ENCODE results near the gene FGF19. TPM values are rescaled to one million over a fixed set of nuclear protein-coding genes. Genes with fewer than 3 reads are reported as not detected.

Gene FGF19
- polyA plus RNA-seq, 2 donors, result not detected

DNA sequence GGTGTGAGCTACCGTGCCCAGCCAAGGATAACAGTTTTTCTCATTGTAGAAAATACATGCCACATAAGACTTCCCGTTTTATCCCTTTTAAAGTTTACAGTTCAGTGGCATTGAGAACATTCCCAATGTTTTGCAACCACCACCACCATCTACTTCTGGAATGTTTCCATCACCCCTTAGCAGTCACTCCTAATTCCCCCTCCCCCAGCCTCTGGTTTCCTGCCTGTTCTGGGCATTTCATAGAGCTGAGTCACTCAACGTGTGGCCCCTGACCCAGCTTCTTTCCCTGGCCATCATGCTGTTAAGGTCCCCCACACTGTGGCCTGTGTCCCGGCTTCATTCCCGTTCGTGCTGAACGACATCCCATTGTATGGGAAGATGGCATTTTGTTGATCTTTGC is 40.6 kb upstream of the FGF19 start:
- H3K4me1 ChIP-seq (ENCODE audit: control insufficient read depth in 2 of 2, insufficient read depth in 2 of 2, low read length in 1 of 2), result no peaks in the 10 kb centered on the region
- H3K36me3 ChIP-seq (ENCODE audit: control insufficient read depth in 2 of 2, insufficient read depth in 2 of 2, low read length in 1 of 2), result no peaks in the 10 kb centered on the region
- H3K4me3 ChIP-seq (ENCODE audit: low read depth in 1 of 2, low read length in 2 of 2), result no peak overlapping the region
- peaks cover 0 to 5% of the 10 kb centered on the region in 2 donors for H3K27me3 ChIP-seq (ENCODE audit: control insufficient read depth in 1 of 2, insufficient read depth in 2 of 2, low read length in 2 of 2)
- H3K9me3 ChIP-seq (ENCODE audit: control insufficient read depth in 2 of 2, insufficient read depth in 1 of 2, low read depth in 1 of 2, low read length in 1 of 2), result no peaks in the 10 kb centered on the region
- 52 to 58% methylated on average over 7 of the region's 7 CpGs for WGBS, 2 donors
- no peak overlapping the region for H3K27ac ChIP-seq (ENCODE audit: low read depth in 2 of 2, low read length in 1 of 2)

DNA sequence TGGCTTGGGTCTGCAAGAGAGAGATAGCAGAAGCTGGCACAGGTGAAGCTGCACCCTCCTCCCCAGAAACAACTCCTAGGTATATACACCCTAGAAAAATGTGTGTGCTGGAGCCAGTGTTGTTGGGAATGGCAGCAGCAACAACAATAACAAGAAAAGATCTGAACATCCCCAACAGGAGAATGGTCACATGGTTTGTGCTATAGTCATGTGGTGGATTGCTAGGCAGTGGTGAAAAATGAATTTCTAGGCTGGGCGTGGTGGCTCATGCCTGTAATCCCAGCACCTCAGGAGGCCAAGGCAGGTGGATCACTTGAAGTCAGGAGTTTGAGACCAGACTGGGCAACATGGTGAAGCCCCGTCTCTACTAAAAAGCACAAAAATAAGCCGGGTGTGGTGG is 31.0 kb upstream of the FGF19 start:
- H3K9me3 ChIP-seq (ENCODE audit: control insufficient read depth in 2 of 2, insufficient read depth in 1 of 2, low read depth in 1 of 2, low read length in 1 of 2), result peaks cover 5 to 19% of the 10 kb centered on the region in 2 donors
- H3K27me3 ChIP-seq (ENCODE audit: control insufficient read depth in 1 of 2, insufficient read depth in 2 of 2, low read length in 2 of 2), result peaks cover 0 to 5% of the 10 kb centered on the region in 2 donors
- H3K4me3 ChIP-seq (ENCODE audit: low read depth in 1 of 2, low read length in 2 of 2), result no peak overlapping the region
- H3K4me1 ChIP-seq (ENCODE audit: control insufficient read depth in 2 of 2, insufficient read depth in 2 of 2, low read length in 1 of 2), result no peaks in the 10 kb centered on the region
- H3K27ac ChIP-seq (ENCODE audit: low read depth in 2 of 2, low read length in 1 of 2), result no peak overlapping the region
- no peaks in the 10 kb centered on the region for H3K36me3 ChIP-seq (ENCODE audit: control insufficient read depth in 2 of 2, insufficient read depth in 2 of 2, low read length in 1 of 2)
- 91 to 95% methylated on average over 3 of the region's 3 CpGs for WGBS, 2 donors

DNA sequence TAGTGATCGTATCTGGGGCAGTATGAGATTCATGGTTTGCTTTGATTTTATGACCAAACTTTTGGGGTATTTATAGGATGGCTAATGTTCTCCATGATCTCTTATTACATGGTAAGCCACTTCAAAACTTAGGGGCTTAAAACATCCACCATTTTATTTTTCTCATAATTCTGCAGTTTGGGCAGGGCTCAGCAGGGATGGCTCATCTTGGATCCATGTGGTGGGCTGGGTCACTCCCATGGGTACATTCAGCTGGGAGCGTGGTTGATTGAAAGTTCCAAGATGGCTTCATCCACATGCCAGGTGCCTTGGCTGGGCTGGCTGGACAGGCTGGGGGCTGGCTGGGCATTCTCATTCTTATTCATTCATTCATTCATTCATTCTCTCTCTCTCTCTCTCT is 30.5 kb upstream of the FGF19 start:
- WGBS, 2 donors, result 85 to 94% methylated on average over 2 of the region's 2 CpGs
- Histone ChIP-seq H3K4me3 (ENCODE audit: low read depth in 1 of 2, low read length in 2 of 2) (no peak overlapping the region), H3K9me3 (ENCODE audit: control insufficient read depth in 2 of 2, insufficient read depth in 1 of 2, low read depth in 1 of 2, low read length in 1 of 2) (peaks cover 5 to 19% of the 10 kb centered on the region in 2 donors), H3K27ac (ENCODE audit: low read depth in 2 of 2, low read length in 1 of 2) (no peak overlapping the region), H3K36me3 (ENCODE audit: control insufficient read depth in 2 of 2, insufficient read depth in 2 of 2, low read length in 1 of 2) (no peaks in the 10 kb centered on the region), H3K27me3 (ENCODE audit: control insufficient read depth in 1 of 2, insufficient read depth in 2 of 2, low read length in 2 of 2) (peaks cover 0 to 5% of the 10 kb centered on the region in 2 donors), H3K4me1 (ENCODE audit: control insufficient read depth in 2 of 2, insufficient read depth in 2 of 2, low read length in 1 of 2) (no peaks in the 10 kb centered on the region)

DNA sequence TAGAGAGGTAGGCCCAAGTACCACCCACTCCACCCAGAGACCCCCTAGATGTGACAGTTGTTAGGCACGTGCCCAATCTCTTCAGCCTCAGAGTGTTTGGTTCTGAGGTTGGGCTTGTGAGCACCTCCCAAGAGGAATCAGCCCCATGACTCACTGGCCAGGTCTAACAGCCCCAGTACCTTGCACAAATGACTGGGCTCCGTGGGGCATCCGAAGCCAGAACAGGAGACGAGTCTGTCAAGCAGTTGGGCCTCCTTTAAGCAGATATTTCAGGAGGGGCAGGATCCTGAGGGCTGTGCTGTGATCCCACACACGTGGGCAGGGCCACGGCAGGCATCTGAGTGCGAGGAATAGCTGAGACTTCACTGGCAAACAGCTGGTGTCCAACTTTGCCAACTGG is 29.1 kb upstream of the FGF19 start:
- peaks cover 3 to 7% of the 10 kb centered on the region in 2 donors for H3K9me3 ChIP-seq (ENCODE audit: control insufficient read depth in 2 of 2, insufficient read depth in 1 of 2, low read depth in 1 of 2, low read length in 1 of 2)
- H3K4me1 ChIP-seq (ENCODE audit: control insufficient read depth in 2 of 2, insufficient read depth in 2 of 2, low read length in 1 of 2), result no peaks in the 10 kb centered on the region
- no peak overlapping the region for H3K4me3 ChIP-seq (ENCODE audit: low read depth in 1 of 2, low read length in 2 of 2)
- H3K27ac ChIP-seq (ENCODE audit: low read depth in 2 of 2, low read length in 1 of 2), result no peak overlapping the region
- H3K27me3 ChIP-seq (ENCODE audit: control insufficient read depth in 1 of 2, insufficient read depth in 2 of 2, low read length in 2 of 2), result peaks cover 0 to 3% of the 10 kb centered on the region in 2 donors
- WGBS, 2 donors, result 70 to 74% methylated on average over 7 of the region's 7 CpGs
- no peaks in the 10 kb centered on the region for H3K36me3 ChIP-seq (ENCODE audit: control insufficient read depth in 2 of 2, insufficient read depth in 2 of 2, low read length in 1 of 2)

DNA sequence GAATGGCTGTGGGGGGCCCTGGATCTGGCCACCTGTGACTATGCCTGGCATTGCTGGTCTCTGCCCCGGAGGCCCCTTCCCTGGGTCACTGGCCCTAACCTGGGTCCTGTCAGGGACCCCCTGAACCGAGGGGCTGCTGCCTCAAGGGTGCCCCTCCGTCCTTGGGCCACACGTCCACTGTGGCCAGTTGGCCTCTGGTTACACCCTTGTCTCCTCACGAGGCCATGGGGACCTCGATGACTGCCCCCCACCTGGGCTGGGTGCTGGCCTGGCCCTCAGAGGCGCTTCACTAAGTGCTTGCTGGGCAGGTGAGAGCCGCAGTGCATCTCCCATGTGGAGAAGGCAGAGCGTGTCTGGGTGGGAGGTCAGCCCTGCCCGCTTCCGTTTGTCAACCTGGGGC is 27.3 kb upstream of the FGF19 start:
- Histone ChIP-seq H3K27me3 (ENCODE audit: control insufficient read depth in 1 of 2, insufficient read depth in 2 of 2, low read length in 2 of 2) (peaks cover 0 to 3% of the 10 kb centered on the region in 2 donors), H3K9me3 (ENCODE audit: control insufficient read depth in 2 of 2, insufficient read depth in 1 of 2, low read depth in 1 of 2, low read length in 1 of 2) (peaks cover 3 to 7% of the 10 kb centered on the region in 2 donors), H3K4me3 (ENCODE audit: low read depth in 1 of 2, low read length in 2 of 2) (no peak overlapping the region), H3K27ac (ENCODE audit: low read depth in 2 of 2, low read length in 1 of 2) (no peak overlapping the region), H3K36me3 (ENCODE audit: control insufficient read depth in 2 of 2, insufficient read depth in 2 of 2, low read length in 1 of 2) (no peaks in the 10 kb centered on the region), H3K4me1 (ENCODE audit: control insufficient read depth in 2 of 2, insufficient read depth in 2 of 2, low read length in 1 of 2) (no peaks in the 10 kb centered on the region)
- 81 to 83% methylated on average over 11 of the region's 11 CpGs for whole genome bisulfite sequencing, 2 donors

DNA sequence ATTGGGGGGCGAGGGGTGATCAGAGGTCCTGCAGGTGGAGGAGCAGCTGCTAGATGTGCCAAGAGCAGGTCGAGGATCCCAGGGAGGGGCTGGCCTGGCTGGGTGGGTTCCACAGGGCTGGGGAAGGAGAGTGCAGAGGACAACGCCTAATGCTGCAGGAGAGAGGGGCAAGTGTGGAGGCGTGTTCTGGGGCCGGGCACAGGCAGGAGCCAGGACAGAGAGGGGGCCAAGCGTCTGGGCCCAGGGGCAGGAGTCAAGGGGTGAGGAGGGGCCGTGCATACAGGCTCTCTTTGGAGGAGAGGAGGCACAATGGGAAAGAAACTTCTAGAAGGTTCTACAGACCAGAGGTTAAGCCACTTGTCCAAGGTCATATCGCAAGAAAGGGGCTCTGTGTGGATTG is 26.7 kb upstream of the FGF19 start:
- Histone ChIP-seq H3K27ac (ENCODE audit: low read depth in 2 of 2, low read length in 1 of 2) (no peak overlapping the region), H3K36me3 (ENCODE audit: control insufficient read depth in 2 of 2, insufficient read depth in 2 of 2, low read length in 1 of 2) (no peaks in the 10 kb centered on the region), H3K27me3 (ENCODE audit: control insufficient read depth in 1 of 2, insufficient read depth in 2 of 2, low read length in 2 of 2) (peaks cover 0 to 3% of the 10 kb centered on the region in 2 donors), H3K4me1 (ENCODE audit: control insufficient read depth in 2 of 2, insufficient read depth in 2 of 2, low read length in 1 of 2) (no peaks in the 10 kb centered on the region), H3K4me3 (ENCODE audit: low read depth in 1 of 2, low read length in 2 of 2) (no peak overlapping the region), H3K9me3 (ENCODE audit: control insufficient read depth in 2 of 2, insufficient read depth in 1 of 2, low read depth in 1 of 2, low read length in 1 of 2) (peaks cover 3 to 7% of the 10 kb centered on the region in 2 donors)
- WGBS, 2 donors, result 77 to 80% methylated on average over 8 of the region's 8 CpGs

DNA sequence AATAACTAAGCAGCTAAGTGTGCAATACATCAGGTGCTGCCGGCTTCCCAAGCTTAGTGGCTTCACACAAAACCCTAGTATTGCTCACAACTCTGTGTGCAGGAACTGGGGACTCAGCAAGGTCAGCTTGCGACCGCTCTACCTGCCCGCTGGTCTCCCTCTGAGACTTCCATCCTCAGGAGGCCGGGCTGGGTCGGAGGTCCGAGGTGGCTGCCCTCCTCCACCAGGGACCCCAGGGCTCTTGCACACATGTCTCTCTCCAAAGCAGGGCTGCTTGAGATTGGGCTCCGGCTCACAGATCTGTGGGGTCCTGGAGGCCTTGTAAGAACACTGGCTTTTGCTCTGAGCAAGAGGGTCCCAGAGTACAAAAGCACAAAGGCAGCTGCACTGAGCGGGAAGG is 25.4 kb upstream of the FGF19 start:
- Histone ChIP-seq H3K9me3 (ENCODE audit: control insufficient read depth in 2 of 2, insufficient read depth in 1 of 2, low read depth in 1 of 2, low read length in 1 of 2) (peaks cover 0 to 3% of the 10 kb centered on the region in 2 donors), H3K27ac (ENCODE audit: low read depth in 2 of 2, low read length in 1 of 2) (no peak overlapping the region), H3K27me3 (ENCODE audit: control insufficient read depth in 1 of 2, insufficient read depth in 2 of 2, low read length in 2 of 2) (peaks cover 0 to 3% of the 10 kb centered on the region in 2 donors), H3K4me1 (ENCODE audit: control insufficient read depth in 2 of 2, insufficient read depth in 2 of 2, low read length in 1 of 2) (no peaks in the 10 kb centered on the region), H3K36me3 (ENCODE audit: control insufficient read depth in 2 of 2, insufficient read depth in 2 of 2, low read length in 1 of 2) (no peaks in the 10 kb centered on the region), H3K4me3 (ENCODE audit: low read depth in 1 of 2, low read length in 2 of 2) (no peak overlapping the region)
- WGBS, 2 donors, result 83 to 90% methylated on average over 9 of the region's 9 CpGs

DNA sequence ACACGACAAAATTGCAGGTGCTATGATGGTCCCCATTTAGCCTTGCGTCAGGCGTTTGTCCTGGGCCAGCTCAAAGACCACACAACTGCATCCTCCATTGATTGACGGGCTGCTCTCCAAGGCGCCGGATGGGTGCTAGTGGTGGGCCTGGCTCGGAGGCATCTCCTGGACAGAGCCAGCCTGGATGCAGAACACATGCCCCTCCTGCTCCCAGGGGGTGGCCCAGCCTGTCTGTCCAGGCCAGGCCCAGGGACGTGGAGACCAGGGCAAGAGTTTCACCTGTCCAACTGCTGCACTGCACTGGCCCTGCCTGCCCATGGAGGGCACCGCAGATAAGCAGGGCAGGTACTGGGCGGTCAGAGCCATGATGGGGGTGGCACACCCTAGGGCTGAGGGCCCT is 23.4 kb upstream of the FGF19 start:
- WGBS, 2 donors, result 85 to 87% methylated on average over 10 of the region's 10 CpGs
- Histone ChIP-seq H3K27me3 (ENCODE audit: control insufficient read depth in 1 of 2, insufficient read depth in 2 of 2, low read length in 2 of 2) (peaks cover 0 to 3% of the 10 kb centered on the region in 2 donors), H3K36me3 (ENCODE audit: control insufficient read depth in 2 of 2, insufficient read depth in 2 of 2, low read length in 1 of 2) (no peaks in the 10 kb centered on the region), H3K9me3 (ENCODE audit: control insufficient read depth in 2 of 2, insufficient read depth in 1 of 2, low read depth in 1 of 2, low read length in 1 of 2) (peaks cover 0 to 3% of the 10 kb centered on the region in 2 donors), H3K4me3 (ENCODE audit: low read depth in 1 of 2, low read length in 2 of 2) (no peak overlapping the region), H3K27ac (ENCODE audit: low read depth in 2 of 2, low read length in 1 of 2) (no peak overlapping the region), H3K4me1 (ENCODE audit: control insufficient read depth in 2 of 2, insufficient read depth in 2 of 2, low read length in 1 of 2) (no peaks in the 10 kb centered on the region)

DNA sequence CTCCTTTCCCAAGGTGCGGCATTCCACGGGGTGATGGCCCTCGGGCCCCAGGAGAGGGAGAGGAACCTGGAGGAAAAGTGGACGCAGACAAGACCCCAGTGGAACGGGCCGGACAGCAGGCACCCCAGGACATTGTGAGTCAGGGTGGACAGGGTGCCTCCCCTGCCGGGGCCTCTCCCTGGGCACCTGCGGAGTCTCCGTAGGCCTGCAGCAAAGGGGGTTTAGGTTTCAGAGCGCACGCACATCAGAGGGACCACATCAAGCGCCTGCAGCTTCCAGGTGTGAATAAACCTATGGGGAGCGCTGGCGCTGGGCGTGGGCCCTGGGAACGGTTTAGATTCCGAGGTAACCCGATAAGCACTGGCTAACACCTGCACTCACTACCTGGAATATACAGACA is 22.7 kb upstream of the FGF19 start:
- Histone ChIP-seq H3K27ac (ENCODE audit: low read depth in 2 of 2, low read length in 1 of 2) (no peak overlapping the region), H3K36me3 (ENCODE audit: control insufficient read depth in 2 of 2, insufficient read depth in 2 of 2, low read length in 1 of 2) (no peaks in the 10 kb centered on the region), H3K9me3 (ENCODE audit: control insufficient read depth in 2 of 2, insufficient read depth in 1 of 2, low read depth in 1 of 2, low read length in 1 of 2) (peaks cover 0 to 3% of the 10 kb centered on the region in 2 donors), H3K4me3 (ENCODE audit: low read depth in 1 of 2, low read length in 2 of 2) (no peak overlapping the region), H3K27me3 (ENCODE audit: control insufficient read depth in 1 of 2, insufficient read depth in 2 of 2, low read length in 2 of 2) (peaks cover 0 to 3% of the 10 kb centered on the region in 2 donors), H3K4me1 (ENCODE audit: control insufficient read depth in 2 of 2, insufficient read depth in 2 of 2, low read length in 1 of 2) (no peaks in the 10 kb centered on the region)
- 52 to 64% methylated on average over 18 of the region's 18 CpGs for WGBS, 2 donors

DNA sequence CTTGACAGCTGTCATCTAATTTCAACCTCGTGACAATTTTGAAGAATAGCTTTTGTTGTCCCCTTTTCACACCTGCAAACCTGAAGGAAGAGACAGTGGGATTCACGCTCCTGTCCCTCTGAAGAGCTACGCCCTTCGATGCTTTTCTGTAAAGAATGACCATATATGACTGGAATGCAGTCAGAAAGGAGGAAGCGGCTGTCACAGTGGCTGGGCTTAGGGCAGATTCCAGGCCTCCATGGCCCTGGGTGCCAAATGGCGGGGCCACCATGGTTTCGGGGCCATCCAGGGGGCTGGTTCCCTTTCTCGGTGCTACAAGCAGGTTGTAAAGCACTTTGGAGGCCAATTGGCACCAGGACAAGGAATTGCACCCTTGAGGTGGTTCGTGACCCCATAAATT is 22.2 kb upstream of the FGF19 start:
- no peak overlapping the region for H3K4me3 ChIP-seq (ENCODE audit: low read depth in 1 of 2, low read length in 2 of 2)
- 50 to 65% methylated on average over 9 of the region's 9 CpGs for WGBS, 2 donors
- H3K36me3 ChIP-seq (ENCODE audit: control insufficient read depth in 2 of 2, insufficient read depth in 2 of 2, low read length in 1 of 2), result no peaks in the 10 kb centered on the region
- H3K27ac ChIP-seq (ENCODE audit: low read depth in 2 of 2, low read length in 1 of 2), result no peak overlapping the region
- H3K4me1 ChIP-seq (ENCODE audit: control insufficient read depth in 2 of 2, insufficient read depth in 2 of 2, low read length in 1 of 2), result no peaks in the 10 kb centered on the region
- peaks cover 0 to 3% of the 10 kb centered on the region in 2 donors for H3K9me3 ChIP-seq (ENCODE audit: control insufficient read depth in 2 of 2, insufficient read depth in 1 of 2, low read depth in 1 of 2, low read length in 1 of 2)
- H3K27me3 ChIP-seq (ENCODE audit: control insufficient read depth in 1 of 2, insufficient read depth in 2 of 2, low read length in 2 of 2), result peaks cover 0 to 3% of the 10 kb centered on the region in 2 donors

Data from esophagus (tissue), 2 donors.